GM19452 (cell line): ENCODE data around the gene ZSCAN31.
"Not testable (repeated sequence)": the region's sequence is repeated elsewhere in the genome, so short reads cannot be mapped to it uniquely, and the experiment has no call there.

Experiments used
- ATAC-seq: cut with Tn5 transposase; IDR thresholded peaks from one replicate; pipeline ENCODE4 v1.9.1; 2021; ENCODE audit not compliant: unreplicated experiment

The ZSCAN31 gene

DNA sequence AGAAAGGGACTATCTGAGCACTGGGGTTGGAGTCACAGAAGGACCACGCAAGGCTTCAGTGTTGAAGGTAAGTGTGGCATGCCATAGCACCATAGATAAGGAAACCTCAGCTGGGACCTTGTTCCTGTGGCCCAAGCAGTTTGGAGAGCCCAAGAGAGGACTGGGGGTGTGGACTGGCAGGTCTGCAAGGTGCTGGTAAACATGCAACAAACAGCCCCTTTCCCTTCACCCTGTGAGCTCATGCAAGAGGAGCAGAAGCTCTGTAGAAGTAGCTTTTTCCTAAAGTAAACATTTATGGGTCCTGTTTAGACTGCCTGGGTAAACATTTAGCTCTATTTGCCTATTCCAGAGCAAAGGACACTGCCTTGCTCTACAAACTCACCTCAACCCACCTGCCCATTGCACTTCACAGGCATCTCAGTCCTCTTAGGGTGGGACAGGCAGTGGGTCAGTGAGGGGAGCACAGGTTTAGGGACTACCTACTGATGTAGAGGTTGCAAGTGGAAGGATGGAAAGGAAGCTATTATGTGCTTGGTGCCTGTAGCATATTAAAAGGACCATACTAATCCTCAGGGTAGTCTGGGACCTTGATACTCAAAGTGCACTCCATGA is 12.0 kb downstream of the ZSCAN31 start:
- ATAC-seq: no peak

DNA sequence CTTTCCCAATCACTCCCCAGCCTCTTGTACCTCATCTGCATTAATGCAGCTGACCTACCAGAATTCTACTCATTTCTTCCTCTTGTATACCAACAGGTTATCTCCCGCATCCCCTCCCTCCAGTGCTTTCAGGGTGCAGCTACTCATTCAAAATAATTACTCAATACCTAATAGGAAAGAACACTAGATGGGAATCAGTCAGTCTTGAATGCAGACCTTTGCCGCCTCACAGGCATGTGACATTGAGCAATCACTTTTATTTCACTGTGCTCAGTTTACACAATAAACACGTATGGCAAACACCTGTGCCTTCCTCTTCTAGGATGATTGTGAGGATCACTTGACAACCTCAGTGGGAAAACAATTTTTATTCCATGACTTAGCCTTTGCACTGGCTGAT is 13.3 kb downstream of the ZSCAN31 start:
- ATAC-seq: no peak

DNA sequence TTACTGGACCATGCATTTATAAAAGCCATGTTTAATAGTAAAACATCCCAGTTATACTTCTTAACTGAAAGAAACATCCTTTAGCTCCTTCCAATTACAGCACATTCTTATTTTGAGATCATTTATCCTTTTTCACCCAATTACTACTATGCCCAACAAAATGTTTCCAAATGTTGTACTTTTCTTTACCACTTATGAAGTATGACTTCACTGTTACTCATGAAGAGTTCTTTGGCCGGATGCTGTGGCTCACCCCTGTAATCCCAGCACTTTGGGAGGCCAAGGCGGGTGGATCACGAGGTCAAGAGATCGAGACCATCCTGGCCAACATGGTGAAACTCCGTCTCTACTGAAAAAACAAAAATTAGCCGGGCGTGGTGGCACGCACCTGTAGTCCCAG is 18.1 kb downstream of the ZSCAN31 start:
- not testable (repeated sequence) for ATAC-seq

DNA sequence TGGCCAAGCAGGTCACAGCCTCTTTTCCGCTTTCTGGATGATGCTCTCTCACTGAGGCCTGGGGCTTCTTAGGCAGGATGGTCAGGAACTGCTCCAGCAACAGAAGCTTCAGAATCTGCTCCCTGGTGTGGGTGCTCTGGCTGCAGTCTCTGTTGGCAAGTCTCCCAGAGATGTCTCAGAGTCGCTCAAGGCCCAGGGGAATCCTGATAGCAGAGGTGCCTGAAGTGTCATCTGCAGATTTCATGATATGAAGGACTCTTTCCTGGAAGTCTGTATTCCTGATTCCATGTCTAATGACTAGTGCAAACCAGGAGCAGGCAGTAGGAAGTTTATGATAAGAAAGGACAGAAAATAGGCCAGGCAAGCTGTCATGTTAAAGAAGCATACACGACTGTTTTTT is 20.3 kb downstream of the ZSCAN31 start:
- no peak for ATAC-seq

DNA sequence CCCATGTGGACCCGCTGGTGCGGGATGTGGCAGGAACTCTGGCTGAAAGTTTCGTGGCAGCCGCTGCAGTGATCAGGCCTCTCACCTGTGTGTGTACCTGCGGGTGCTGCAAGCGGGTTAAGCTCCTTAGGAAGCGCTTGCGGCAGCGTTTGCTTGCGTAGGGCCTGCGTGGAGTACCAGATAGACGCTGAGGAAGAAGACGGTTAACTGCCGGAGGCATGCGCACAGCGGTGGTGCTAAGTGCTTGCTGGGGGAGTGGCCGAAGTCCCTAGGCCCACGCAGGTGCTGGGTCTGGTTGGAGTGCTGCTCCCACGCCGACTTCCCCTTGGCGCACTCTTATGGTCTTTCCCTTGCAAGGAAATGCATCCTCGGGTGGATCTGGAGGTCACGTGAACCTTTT is 23.0 kb downstream of the ZSCAN31 start:
- no peak for ATAC-seq

DNA sequence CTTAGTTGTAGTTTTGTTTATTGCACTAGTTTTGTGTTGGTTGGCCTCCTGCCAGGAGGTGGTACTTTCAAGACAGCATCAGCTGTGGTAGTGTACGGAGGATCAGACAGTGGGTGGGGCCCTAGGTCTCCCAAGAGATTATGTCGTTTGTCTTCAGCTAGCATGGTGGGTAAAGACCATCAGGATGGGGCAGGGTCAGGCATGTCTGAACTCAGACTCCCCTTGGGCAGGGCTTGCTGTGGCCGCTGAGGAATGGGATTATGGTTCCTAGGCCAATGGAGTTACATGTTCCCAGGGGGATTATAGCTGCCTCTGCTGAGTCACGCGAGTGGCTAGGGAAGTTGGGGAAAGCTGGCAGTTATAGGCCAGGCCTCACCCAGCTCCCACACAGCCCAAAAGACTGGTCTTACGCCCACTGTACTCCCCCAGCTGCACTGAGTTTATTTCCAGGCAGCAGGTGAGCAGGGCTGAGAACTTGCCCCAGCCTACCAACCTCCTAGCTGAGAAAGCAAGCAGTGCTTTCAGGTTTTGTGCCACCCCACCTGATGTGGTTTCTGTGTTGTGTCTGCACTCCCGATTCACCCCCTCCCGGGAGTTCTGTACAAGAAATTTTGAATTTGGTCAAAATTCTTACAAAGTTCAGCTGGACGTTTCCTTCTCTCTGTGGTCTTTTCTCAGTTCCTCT is 24.7 kb downstream of the ZSCAN31 start:
- ATAC-seq: no peak

DNA sequence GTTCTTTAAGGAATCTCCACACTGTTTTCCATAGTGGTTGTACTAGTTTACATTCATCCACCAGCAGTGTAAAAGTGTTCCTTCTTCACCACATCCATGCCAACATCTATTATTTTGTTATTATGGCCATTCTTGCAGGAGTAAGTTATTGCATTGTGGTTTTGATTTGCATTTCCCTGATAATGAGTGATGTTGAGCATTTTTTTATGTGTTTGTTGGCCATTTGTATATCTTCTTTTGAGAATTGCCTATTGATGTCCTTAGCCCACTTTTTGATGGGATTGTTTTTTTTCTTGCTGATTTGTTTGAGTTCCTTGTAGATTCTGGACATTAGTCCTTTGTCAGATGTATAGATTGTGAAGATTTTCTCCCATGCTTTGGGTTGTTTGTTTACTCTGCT is 29.6 kb downstream of the ZSCAN31 start:
- not testable (repeated sequence) for ATAC-seq

DNA sequence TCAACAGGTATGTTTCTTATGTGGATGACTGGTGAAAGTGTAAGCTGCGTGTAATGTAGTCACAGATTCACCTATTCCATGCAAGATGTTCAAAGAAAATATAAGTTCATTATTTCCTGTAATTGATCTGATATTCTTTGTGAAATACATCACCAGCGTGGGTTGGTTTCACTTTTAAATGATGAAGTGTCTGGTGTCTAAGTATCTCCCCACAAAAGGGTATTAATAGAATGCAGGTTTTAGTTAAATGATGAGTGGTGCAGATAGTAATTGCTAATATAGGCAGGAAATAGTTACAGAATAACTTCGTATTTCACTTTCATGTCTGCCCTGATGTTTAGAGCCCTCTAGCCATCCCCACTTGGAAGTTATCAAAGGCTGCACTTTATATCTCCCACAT is 32.4 kb downstream of the ZSCAN31 start:
- peak; percentile 91 for ATAC-seq

DNA sequence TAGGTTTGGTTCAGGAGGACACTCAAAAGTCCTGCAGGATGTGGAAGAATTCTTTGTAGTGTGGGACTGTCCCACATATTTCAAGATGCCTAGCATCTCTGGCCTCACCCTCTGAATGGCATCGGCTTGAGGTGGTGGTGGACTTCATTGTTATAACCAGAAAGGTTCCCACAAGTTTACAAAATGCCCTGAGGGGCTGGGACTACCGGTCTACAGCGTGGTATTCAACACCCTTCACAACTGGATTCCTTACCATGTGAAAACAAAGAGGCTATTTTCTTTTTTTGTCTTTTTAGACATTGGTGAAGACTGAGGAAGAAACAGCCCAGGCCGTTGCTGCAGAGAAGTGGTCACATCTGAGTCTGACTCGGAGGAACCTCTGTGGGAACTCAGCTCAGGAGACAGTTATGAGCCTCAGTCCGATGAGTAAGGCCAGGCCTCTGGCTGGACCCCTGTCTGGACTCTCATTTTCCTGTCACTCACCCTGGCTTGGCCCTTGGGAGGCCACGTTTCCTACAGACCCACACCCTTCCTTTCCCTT is 39.4 kb downstream of the ZSCAN31 start:
- ATAC-seq: no peak

DNA sequence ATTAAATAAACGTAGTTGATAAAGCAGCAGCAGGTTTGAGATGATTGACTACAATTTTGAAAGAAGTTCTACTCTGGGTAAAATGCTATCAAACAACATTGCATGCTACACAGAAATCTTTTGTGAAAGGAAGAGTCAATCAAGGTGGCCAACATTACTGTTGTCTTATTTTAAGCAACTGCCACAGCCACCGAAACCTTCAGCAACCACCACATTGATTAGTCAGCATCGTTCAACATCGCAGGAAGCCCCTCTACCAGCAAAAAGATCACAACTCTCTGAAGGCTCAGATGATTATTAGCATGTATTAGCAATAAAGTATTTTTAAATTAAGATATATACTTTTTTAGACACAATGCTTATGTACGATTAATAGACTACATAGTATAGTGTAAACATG is 40.6 kb downstream of the ZSCAN31 start:
- ATAC-seq: no peak

DNA sequence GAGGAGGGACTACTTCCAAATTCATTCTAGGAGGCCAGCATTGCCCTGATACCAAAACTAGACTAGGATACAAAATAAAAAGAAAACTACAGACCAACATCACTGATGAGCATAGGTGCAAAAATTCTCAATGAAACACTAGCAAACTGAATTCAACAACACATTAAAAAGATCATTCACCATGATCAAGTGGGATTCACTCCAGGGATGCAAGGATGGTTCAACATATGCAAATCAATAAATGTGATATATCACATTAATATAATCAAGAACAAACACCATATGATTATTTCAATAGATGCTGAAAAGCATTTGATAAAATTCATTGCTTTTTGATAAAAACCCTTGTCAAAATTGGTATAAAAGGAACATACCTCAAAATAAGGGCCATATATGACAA is 44.4 kb downstream of the ZSCAN31 start:
- ATAC-seq: no peak

DNA sequence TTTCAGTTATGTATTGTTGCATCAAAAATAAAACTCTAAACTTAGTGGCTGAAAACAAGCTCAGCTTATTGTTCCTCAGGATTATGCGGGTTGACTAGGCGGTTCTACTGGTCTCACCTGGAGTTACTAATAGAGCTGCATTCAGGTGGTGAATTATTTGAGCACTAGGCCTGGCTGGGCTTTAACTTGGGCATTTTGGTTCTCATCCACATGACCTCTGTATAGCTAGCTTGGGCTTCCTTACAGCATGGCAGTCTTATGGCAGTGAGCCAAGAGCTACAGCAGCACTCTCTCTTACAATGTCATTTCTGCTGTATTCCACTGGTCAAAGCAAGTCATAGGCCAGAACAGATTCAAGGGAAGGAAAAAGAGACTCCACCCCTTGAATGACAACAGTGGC is 53.0 kb downstream of the ZSCAN31 start:
- ATAC-seq: no peak

DNA sequence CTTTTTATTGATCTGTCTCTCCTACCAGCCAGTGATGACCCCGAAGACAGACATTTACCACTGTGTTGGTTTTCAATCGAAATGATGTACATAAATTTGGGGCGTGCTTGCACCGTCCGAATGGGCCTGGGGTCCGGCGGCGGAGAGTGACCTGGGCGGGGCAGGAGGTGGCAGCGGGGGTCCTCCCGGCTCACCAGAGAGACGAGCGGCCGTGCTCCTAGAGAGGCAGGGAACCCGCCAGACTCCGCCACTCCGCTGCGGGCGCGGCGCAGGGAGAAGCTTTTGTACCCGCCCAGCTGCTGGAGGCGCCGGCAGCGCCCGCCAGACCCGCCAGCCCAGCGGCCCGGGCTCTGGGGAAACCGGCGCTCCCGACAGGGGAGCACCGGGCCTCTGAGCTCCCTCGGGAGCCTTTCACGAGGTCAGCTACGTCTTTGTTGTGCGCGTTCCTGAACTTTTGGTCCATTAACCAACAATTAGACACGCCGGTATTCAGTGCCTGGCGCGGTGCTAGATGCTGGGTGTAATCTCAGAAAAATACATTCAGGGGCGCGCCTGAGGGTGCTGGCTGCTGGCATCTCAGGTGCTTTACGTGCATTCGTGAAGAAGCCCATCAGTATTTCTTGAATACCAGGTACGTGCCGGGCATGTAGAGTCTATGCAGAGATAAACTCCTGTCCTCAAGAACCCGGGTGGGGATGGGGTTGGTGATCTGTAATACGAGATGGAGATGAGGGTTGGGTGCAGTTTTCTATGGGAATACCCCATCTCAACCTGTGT is 54.5 kb downstream of the ZSCAN31 start, which contains the start of gene PGBD1:
PGBD1 (plus strand) TSS at position 285 of the 777 bp plus-strand sequence. CDS start 2,242 bp downstream, outside the sequence.
- ATAC-seq: peak; percentile 80

DNA sequence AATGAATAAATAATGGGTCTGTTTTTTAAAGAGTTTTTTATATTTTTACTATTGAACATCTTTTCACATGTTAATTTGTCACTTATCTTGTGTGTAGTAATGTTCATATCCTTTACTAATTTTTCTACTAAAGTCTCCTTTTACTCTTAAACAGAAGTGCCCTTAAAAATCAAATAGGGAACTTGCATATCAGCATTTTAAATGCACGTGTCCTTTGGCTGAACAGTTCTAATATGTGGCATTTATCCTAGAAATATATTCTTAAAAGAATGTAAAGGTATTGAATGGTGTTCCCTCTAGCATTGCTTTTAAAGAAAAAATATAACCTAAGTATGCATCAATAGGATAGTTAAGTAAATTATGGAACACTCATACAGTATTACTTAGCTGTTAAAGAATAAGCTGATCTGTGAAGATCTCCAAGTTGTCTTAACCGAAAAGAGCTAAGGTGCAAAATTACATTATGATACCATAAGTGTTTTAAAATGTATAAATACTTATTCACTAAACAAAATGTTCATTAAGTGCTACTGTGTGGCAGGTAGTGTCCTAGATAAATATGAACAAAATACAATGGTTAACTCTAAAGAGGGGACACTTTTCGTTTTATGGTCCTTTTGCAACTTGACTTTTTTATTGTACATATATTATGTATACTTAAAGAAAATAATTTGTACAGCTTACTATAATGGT is 55.2 kb downstream of the ZSCAN31 start:
- ATAC-seq: no peak

DNA sequence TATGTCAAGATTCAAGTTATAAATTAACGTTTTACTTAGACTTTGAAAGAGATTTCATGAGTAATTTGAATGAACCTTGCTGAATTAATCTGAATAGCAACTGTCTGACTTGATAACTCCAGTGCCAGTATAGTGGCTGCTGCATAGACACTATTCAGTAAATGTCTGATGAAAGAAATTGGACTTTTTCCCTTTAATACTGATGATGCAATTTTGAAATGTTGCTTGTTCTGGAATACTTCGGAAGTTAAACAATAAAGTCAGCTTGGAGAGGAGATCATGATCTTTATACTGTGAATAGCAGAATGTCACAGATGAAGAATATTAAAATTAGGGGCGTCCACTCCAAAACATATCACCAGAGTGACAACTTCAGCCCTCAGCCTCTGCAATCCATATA is 58.2 kb downstream of the ZSCAN31 start:
- ATAC-seq: no peak

DNA sequence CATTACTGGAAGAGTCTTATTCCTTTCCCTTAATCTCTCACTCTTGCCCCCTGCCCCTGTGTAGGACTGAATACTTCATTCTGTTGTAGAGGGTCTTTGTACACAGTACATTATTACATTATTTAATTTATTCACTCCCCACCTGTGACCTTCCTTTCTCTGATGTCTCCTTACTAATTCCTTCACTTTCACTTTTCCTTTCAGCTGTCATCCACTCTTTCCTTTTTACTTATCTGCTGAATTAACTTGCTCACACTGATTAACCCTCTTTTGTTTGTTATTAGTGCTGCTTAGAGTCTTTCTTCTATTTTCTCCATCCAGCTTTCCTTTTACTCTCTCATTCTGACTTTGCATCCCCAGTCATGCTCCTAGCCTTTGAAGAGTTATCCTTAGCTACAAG is 61.1 kb downstream of the ZSCAN31 start:
- ATAC-seq: no peak
